H1 (cell line): ENCODE data around the gene TTC33. TPM values are rescaled to one million over a fixed set of nuclear protein-coding genes. Genes with fewer than 3 reads are reported as not detected.

ENCODE experiments used
- CTCF ChIA-PET: fragments of 300-600 bp; sonication (Branson Sonifier 250); formaldehyde crosslinking; loops from one replicate; lab custom pipeline; 2021; ENCODE audit not compliant: partially characterized antibody; lab: Charles Lee
- POLR2A ChIA-PET: fragments of 300-600 bp; sonication (Branson Sonifier 250); formaldehyde crosslinking; loops from one replicate; lab custom pipeline; 2021; ENCODE audit warnings: inconsistent platforms; ENCODE audit not compliant: partially characterized antibody; lab: Charles Lee
- DNase-seq, 2 experiments: peaks; one replicate each; pipeline versions ENCODE4 v3.0.0 to v3.0.0-alpha.2; 2010 to 2022; ENCODE audit warnings: low spot score in 2 of 2, low read depth in 1 of 2, mixed read lengths in 1 of 2
- FAIRE-seq: peaks from 2 replicates; lab custom pipeline; 2011; peaks lifted over from hg19 to GRCh38; lab: Jason Lieb, UNC
- H2AFZ ChIP-seq: 2 replicates; pipeline ENCODE4 v1.8.1; 2012; ENCODE audit warnings: low read length, inconsistent platforms
- H2AK5ac ChIP-seq: 2 replicates; pipeline ENCODE4 v1.6.1; 2013; ENCODE audit warnings: low read depth, low read length
- H2BK120ac ChIP-seq: replicated peaks from 2 replicates; pipeline ENCODE3; 2013; ENCODE audit warnings: low read depth, low read length, inconsistent platforms
- H2BK12ac ChIP-seq: 2 replicates; pipeline ENCODE4 v1.6.1; 2013; ENCODE audit warnings: low read depth, low read length
- H2BK15ac ChIP-seq: 2 replicates; pipeline ENCODE4 v1.6.1; 2013; ENCODE audit warnings: low read length
- H2BK20ac ChIP-seq: 2 replicates; pipeline ENCODE4 v1.6.1; 2013; ENCODE audit warnings: low read length
- H2BK5ac ChIP-seq: 2 replicates; pipeline ENCODE4 v1.6.1; 2013; ENCODE audit warnings: low read depth, low read length
- H3K14ac ChIP-seq: 2 replicates; pipeline ENCODE4 v1.6.1; 2013; ENCODE audit warnings: inconsistent platforms; ENCODE audit not compliant: insufficient read length
- H3K18ac ChIP-seq: 2 replicates; pipeline ENCODE4 v1.6.1; 2013; ENCODE audit warnings: low read length; ENCODE audit errors: extremely low read depth
- H3K23ac ChIP-seq: 2 replicates; pipeline ENCODE4 v1.6.1; 2013; ENCODE audit warnings: inconsistent platforms; ENCODE audit not compliant: insufficient read length
- H3K23me2 ChIP-seq: 2 replicates; pipeline ENCODE4 v1.6.1; 2013; ENCODE audit warnings: low read depth, low read length
- H3K27ac ChIP-seq: 2 replicates; pipeline ENCODE4 v1.6.1; 2011; ENCODE audit warnings: low read depth, low read length, inconsistent platforms
- H3K27me3 ChIP-seq, 4 experiments: replicated peaks in 1 of 4; 1 replicate in 1 of 4; 2 replicates in 3 of 4; pipeline versions ENCODE4 v1.6.1 to v1.8.1; 2011 to 2013; ENCODE audit warnings: low read length in 3 of 4, mild to moderate bottlenecking in 3 of 4, inconsistent platforms in 2 of 4, mixed read lengths in 2 of 4, moderate library complexity in 1 of 4; ENCODE audit not compliant: control insufficient read depth in 3 of 4, insufficient read depth in 3 of 4; ENCODE audit errors: extremely low read depth in 1 of 4
- H3K36me3 ChIP-seq, 4 experiments: 2 replicates each; pipeline versions ENCODE4 v1.6.1 to v1.8.1; 2011 to 2013; ENCODE audit warnings: mild to moderate bottlenecking in 4 of 4, low read length in 3 of 4, moderate library complexity in 2 of 4, control low read depth in 1 of 4, inconsistent platforms in 1 of 4; ENCODE audit not compliant: insufficient read depth in 4 of 4, control insufficient read depth in 2 of 4
- H3K4ac ChIP-seq: replicated peaks from 2 replicates; pipeline ENCODE3; 2013; ENCODE audit warnings: low read length, low read depth, mixed read lengths, inconsistent platforms; ENCODE audit not compliant: insufficient read length
- H3K4me1 ChIP-seq, 4 experiments: replicated peaks in 1 of 4; 1 replicate in 1 of 4; 2 replicates in 3 of 4; pipeline versions ENCODE4 v1.6.1 to v1.8.1; 2011 to 2013; ENCODE audit warnings: low read length in 3 of 4, inconsistent platforms in 2 of 4, mixed read lengths in 1 of 4; ENCODE audit not compliant: insufficient read depth in 4 of 4, control insufficient read depth in 3 of 4
- H3K4me2 ChIP-seq, 2 experiments: 2 replicates each; pipeline versions ENCODE4 v1.6.1 to v1.8.1; 2011 to 2013; ENCODE audit warnings: low read depth in 2 of 2, low read length in 2 of 2, control low read depth in 1 of 2, inconsistent platforms in 1 of 2, mild to moderate bottlenecking in 1 of 2; ENCODE audit not compliant: insufficient read depth in 1 of 2
- H3K4me3 ChIP-seq, 4 experiments: fragments of 200-600, 300-600 bp in 1 of 4; sonication (generic), shearing (Covaris generic), sonication (Bioruptor Twin) in 1 of 4; 2 replicates each; pipeline versions ENCODE4 v1.5.1 to v1.8.1; 2011 to 2016; ENCODE audit warnings: low read length in 4 of 4, low read depth in 3 of 4, control low read depth in 2 of 4, inconsistent platforms in 2 of 4, mild to moderate bottlenecking in 2 of 4, mixed read lengths in 1 of 4, moderate library complexity in 1 of 4; ENCODE audit not compliant: insufficient read depth in 2 of 4; ENCODE audit errors: extremely low read depth in 1 of 4
- H3K56ac ChIP-seq: replicated peaks from 2 replicates; pipeline ENCODE3; 2013; ENCODE audit warnings: low read depth, mild to moderate bottlenecking, mixed read lengths, low read length, inconsistent platforms; ENCODE audit not compliant: insufficient read length
- H3K79me1 ChIP-seq: 2 replicates; pipeline ENCODE4 v1.6.1; 2013; ENCODE audit warnings: low read depth, low read length, control low read depth
- H3K79me2 ChIP-seq, 2 experiments: 2 replicates each; pipeline versions ENCODE4 v1.6.1 to v1.8.1; 2012 to 2013; ENCODE audit warnings: low read length in 2 of 2, mild to moderate bottlenecking in 2 of 2, inconsistent platforms in 1 of 2; ENCODE audit not compliant: insufficient read depth in 2 of 2, control insufficient read depth in 1 of 2
- H3K9ac ChIP-seq, 4 experiments: replicated peaks in 1 of 4; 1 replicate in 1 of 4; 2 replicates in 3 of 4; pipeline versions ENCODE4 v1.6.1 to v1.8.1; 2011 to 2013; ENCODE audit warnings: low read depth in 3 of 4, low read length in 3 of 4, control low read depth in 2 of 4, mild to moderate bottlenecking in 2 of 4, moderate library complexity in 2 of 4, inconsistent platforms in 1 of 4; ENCODE audit errors: extremely low read depth in 1 of 4
- H3K9me3 ChIP-seq, 2 experiments: 2 replicates each; pipeline versions ENCODE4 v1.6.1 to v1.8.1; 2012 to 2013; ENCODE audit warnings: mild to moderate bottlenecking in 2 of 2, moderate library complexity in 2 of 2, control low read depth in 1 of 2, inconsistent platforms in 1 of 2, low read depth in 1 of 2, low read length in 1 of 2, mixed read lengths in 1 of 2; ENCODE audit not compliant: insufficient read depth in 2 of 2
- H4K20me1 ChIP-seq, 2 experiments: replicated peaks in 1 of 2; 2 replicates each; pipeline versions ENCODE3 to v1.8.1; 2011 to 2013; ENCODE audit warnings: inconsistent platforms in 2 of 2, low read length in 2 of 2, mild to moderate bottlenecking in 1 of 2; ENCODE audit not compliant: insufficient read depth in 2 of 2, control insufficient read depth in 1 of 2
- H4K5ac ChIP-seq: 2 replicates; pipeline ENCODE4 v1.6.1; 2013; ENCODE audit warnings: low read length, low read depth, mixed read lengths, inconsistent platforms; ENCODE audit not compliant: insufficient read length
- H4K8ac ChIP-seq: 2 replicates; pipeline ENCODE4 v1.8.0; 2013; ENCODE audit warnings: mild to moderate bottlenecking, moderate library complexity, low read length, inconsistent platforms; ENCODE audit not compliant: insufficient read depth; ENCODE audit errors: extremely low read depth
- H4K91ac ChIP-seq: replicated peaks from 2 replicates; pipeline ENCODE3; 2013; ENCODE audit warnings: low read length, mixed read lengths, inconsistent platforms; ENCODE audit not compliant: insufficient read length
- ASH2L ChIP-seq: fragments of 200-600, 300-600 bp; sonication (generic); IDR thresholded peaks from one replicate; pipeline ENCODE4 v1.7.1; 2017; ENCODE audit warnings: low read length
- ATF2 ChIP-seq: IDR thresholded peaks from 2 replicates; pipeline ENCODE4 v1.6.1; 2012; ENCODE audit warnings: low read length, inconsistent platforms
- KDM5A ChIP-seq: fragments of 200-600 bp; IDR thresholded peaks from 2 replicates; pipeline ENCODE4 v1.7.1; 2012; ENCODE audit warnings: mild to moderate bottlenecking, low read length, inconsistent platforms, mixed read lengths
- RAD21 ChIP-seq, 2 experiments: IDR thresholded peaks in 1 of 2; conservative IDR thresholded peaks in 1 of 2; 2 replicates each; pipeline ENCODE4 v1.6.1; 2011; ENCODE audit warnings: low read depth in 2 of 2, low read length in 2 of 2, improper control_type of control experiment in 1 of 2, inconsistent platforms in 1 of 2, mild to moderate bottlenecking in 1 of 2, moderate library complexity in 1 of 2
- RNF2 ChIP-seq: fragments of 200-900, 300-1000 bp; sonication (generic); IDR thresholded peaks from 2 replicates; pipeline ENCODE4 v1.7.1; 2016; ENCODE audit warnings: borderline replicate concordance, low read depth, mild to moderate bottlenecking, antibody characterized with exemption, low read length; ENCODE audit not compliant: poor library complexity, severe bottlenecking; ENCODE audit errors: missing control alignments
- SIN3A ChIP-seq, 2 experiments: IDR thresholded peaks in 1 of 2; conservative IDR thresholded peaks in 1 of 2; 2 replicates each; pipeline ENCODE4 v1.6.1; 2011 to 2012; ENCODE audit warnings: low read length in 2 of 2, improper control_type of control experiment in 1 of 2, low read depth in 1 of 2, mild to moderate bottlenecking in 1 of 2
- YY1 ChIP-seq: IDR thresholded peaks from 2 replicates; pipeline ENCODE4 v1.6.1; 2011; ENCODE audit warnings: low read depth, mild to moderate bottlenecking, low read length
- ZNF274 ChIP-seq: IDR thresholded peaks from 2 replicates; pipeline ENCODE4 v1.7.0; 2012; ENCODE audit warnings: low read length, borderline replicate concordance; ENCODE audit errors: extremely low read depth
- WGBS, 2 experiments: shearing (Covaris generic) in 1 of 2; methylation state at CpG; one replicate each; pipeline versions ENCODE4 v1.1.6 to v1.1.7; 2013 to 2015; ENCODE audit warnings: low lambda C conversion rate in 2 of 2, mixed read lengths in 2 of 2, inconsistent platforms in 1 of 2, low coverage in 1 of 2, missing lambda C conversion rate in 1 of 2; ENCODE audit not compliant: insufficient replicate concordance in 2 of 2, insufficient coverage in 1 of 2, insufficient read length in 1 of 2; ENCODE audit errors: extremely low coverage in 1 of 2, missing lambda C conversion rate in 1 of 2; 5-methylcytosine and 5-hydroxymethylcytosine counted together
- polyA plus RNA-seq, 7 experiments: library from polyadenylated mRNA; depleted of rRNA in 3 of 7; stranded (reverse) in 5 of 7; unstranded in 2 of 7; fragments of >200 nt in 5 of 7; fragments of 200-250 nt in 2 of 7; gene quantifications; 1 replicate in 5 of 7; 2 replicates in 1 of 7; 4 replicates in 1 of 7; pipeline versions ENCODE4 v1.2.1 to v1.2.3, GENCODE V29; 2011 to 2013; ENCODE audit warnings: missing spikeins in 2 of 7, mixed read lengths in 2 of 7
- total RNA-seq: library from RNA; stranded (reverse); fragmentation: NEBNext Ultra II Directional; extraction: Animal tissue kit (Norgen Biotek cat#: 25700); gene quantifications from 2 replicates; pipeline ENCODE4 v1.2.1, GENCODE V29; 2021

Gene TTC33
- total and polyA plus RNA-seq, 2 of the 8 experiments (the other 6 are each of a cell fraction or from before 2014, with no cell fraction given): 1.2 to 12.6 TPM

- H3K4me3 ChIP-seq: no peak overlapping the region
- no peak for DNase-seq
- H2AFZ ChIP-seq: no peak overlapping the region
- no peaks in the 10 kb centered on the region for H3K79me1 ChIP-seq
- H2BK12ac ChIP-seq: no peak overlapping the region
- H3K27me3 ChIP-seq: no peaks in the 10 kb centered on the region
- no peak overlapping the region for H2BK20ac ChIP-seq
- no peak overlapping the region for H4K8ac ChIP-seq
- no peak overlapping the region for H4K5ac ChIP-seq
- no peak overlapping the region for H2AK5ac ChIP-seq
- no peak overlapping the region for H3K4me2 ChIP-seq
- no peak overlapping the region for H3K56ac ChIP-seq
- H3K23me2 ChIP-seq: no peaks in the 10 kb centered on the region
- no peak overlapping the region for H2BK120ac ChIP-seq
- H4K91ac ChIP-seq: no peak overlapping the region
- ChIA-PET POLR2A (no interaction called here), CTCF (interaction anchor here (1.5 kb wide), 1 partner anchor 9 kb away, joined by 3 read pairs; no protein-coding TSS in a partner anchor)
- H3K79me2 ChIP-seq: no peaks in the 10 kb centered on the region
- no peak overlapping the region for H3K27ac ChIP-seq
- no peaks in the 10 kb centered on the region for H3K4me1 ChIP-seq
- H3K9ac ChIP-seq: no peak overlapping the region
- no peak overlapping the region for H3K4ac ChIP-seq
- TF ChIP-seq RNF2: no peak
- TF ChIP-seq ASH2L: no peak
- TF ChIP-seq SIN3A (conservative IDR thresholded peaks at IDR 0.05 in 1 of 2, IDR thresholded peaks at IDR 0.05 in 1 of 2; ENCODE audit: low read depth in 1 of 2, low read length in 2 of 2): no peak
- TF ChIP-seq KDM5A: no peak
- no peak for TF ChIP-seq ATF2
- no peak for TF ChIP-seq ZNF274
- no peak for TF ChIP-seq RAD21 (IDR thresholded peaks at IDR 0.05 in 1 of 2, conservative IDR thresholded peaks at IDR 0.05 in 1 of 2; ENCODE audit: low read depth in 2 of 2, low read length in 2 of 2)
- TF ChIP-seq YY1: no peak
- TF ChIP-seq, all 59 proteins: peak for 0
- H3K14ac ChIP-seq: no peak overlapping the region
- 95% methylated on average over 2 of the region's 2 CpGs; no CpG with 5 or more reads in 1 of the 2 experiments for WGBS, 2 experiments
- no peak overlapping the region for H3K23ac ChIP-seq
- no peaks in the 10 kb centered on the region for H3K9me3 ChIP-seq
- no peaks in the 10 kb centered on the region for H4K20me1 ChIP-seq
- FAIRE-seq: no peak
- H3K18ac ChIP-seq: no peak overlapping the region
- no peaks in the 10 kb centered on the region for H3K36me3 ChIP-seq
- no peak overlapping the region for H2BK15ac ChIP-seq
- H2BK5ac ChIP-seq: no peak overlapping the region
Observed at GRCh38 chr5:40627706-40628105, 128.1 kb downstream of the TTC33 start.
